Measurements from ENCODE around the gene SGK1. TPM values are rescaled to one million over a fixed set of nuclear protein-coding genes. Genes with fewer than 3 reads are reported as not detected.

Gene SGK1
- total RNA-seq, 2 donors from 2014 or later = 63.5 to 728 TPM

DNA sequence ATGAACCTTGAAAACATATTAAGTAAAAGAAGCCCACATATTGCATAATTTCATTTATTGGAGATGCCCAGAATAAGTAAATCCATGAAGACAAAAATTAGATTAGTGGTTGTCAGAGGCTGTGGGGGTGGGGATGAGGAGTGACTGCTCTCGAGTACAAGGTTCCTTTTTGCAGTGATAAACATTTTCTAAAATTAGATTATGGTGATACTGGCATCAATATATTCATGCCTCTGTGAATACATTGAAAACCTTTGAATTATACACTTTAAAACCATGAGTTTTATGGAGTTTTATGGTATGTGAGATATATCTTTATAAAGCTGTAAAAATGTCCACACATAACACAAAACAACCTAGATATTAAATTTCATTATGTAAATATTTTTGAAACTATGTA lies 189.8 kb downstream of the SGK1 start:
- ATAC-seq (peak; percentile 67), DNase-seq (no peak)
- intact Hi-C loops (cut with DNase I, micrococcal nuclease) = no loop called here

- no peak for DNase-seq
- intact Hi-C loops (cut with DNase I, micrococcal nuclease) = no loop called here
- ATAC-seq = peak; percentile 48
Observed at GRCh38 chr6:134123666-134124208, 194.2 kb downstream of the SGK1 start.

DNA sequence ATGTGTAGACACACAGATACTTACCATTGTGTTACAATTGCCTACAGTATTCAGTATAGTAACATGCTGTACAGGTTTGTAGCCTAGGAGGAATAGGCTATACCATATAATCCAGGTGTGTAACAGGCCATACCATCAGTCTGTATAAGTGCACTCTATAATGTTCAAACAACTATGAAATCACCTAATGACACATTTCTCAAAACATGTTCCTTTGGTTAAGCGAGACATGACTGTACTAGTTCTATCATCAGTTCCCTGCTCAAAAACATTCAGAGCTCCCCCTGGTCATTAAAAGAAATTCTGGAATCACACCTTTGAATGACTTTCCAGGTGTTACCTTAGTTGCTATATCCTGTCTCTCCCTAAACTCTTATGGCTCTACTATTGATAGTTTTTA lies 195.1 kb downstream of the SGK1 start:
- DNase-seq = no peak
- intact Hi-C loops (cut with DNase I, micrococcal nuclease) = no loop called here
- no peak for ATAC-seq

DNA sequence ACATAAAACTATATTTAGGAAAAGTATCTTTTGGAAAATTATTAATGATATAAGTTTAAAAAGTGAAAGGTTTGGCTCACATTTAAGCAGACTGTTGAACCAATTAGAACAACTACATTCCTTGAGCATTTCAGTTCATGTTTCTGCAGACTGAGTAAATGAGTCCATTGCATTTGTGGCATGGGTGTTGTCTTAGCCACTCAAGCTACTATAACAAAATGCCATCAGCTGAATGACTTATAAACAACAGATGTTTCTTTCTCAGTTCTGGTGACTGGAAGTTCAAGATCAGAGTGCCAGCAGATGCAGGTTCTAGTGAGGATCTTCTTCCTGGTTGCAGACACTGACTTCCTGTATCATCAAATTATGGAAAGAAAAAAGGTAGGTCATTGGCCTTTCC lies 198.4 kb downstream of the SGK1 start:
- DNase-seq (no peak), ATAC-seq (no peak)
- intact Hi-C loops (cut with DNase I, micrococcal nuclease) = no loop called here

Measured in left colon (tissue), 2 donors.